GM21367 (cell line): ENCODE results near the gene ZNF536.
"Not testable (repeated sequence)": the region's sequence is repeated elsewhere in the genome, so short reads cannot be mapped to it uniquely, and the experiment has no call there.

Experiments
- ATAC-seq: cut with Tn5 transposase; IDR thresholded peaks from one replicate; pipeline ENCODE4 v1.9.1; 2021; ENCODE audit not compliant: unreplicated experiment

The ZNF536 gene

GRCh38 chr19:30471441-30471840 is 99.3 kb downstream of the ZNF536 start:
- no peak for ATAC-seq

- no peak for ATAC-seq
These were observed 101.2 kb downstream of the ZNF536 start for GRCh38 chr19:30473334-30473867.

- no peak for ATAC-seq
These were observed 104.8 kb downstream of the ZNF536 start for GRCh38 chr19:30476997-30477396.

GRCh38 chr19:30479231-30479630 is 107.0 kb downstream of the ZNF536 start:
- ATAC-seq = no peak

GRCh38 chr19:30480097-30480496 is 107.9 kb downstream of the ZNF536 start:
- ATAC-seq = no peak

GRCh38 chr19:30481063-30481462 is 108.9 kb downstream of the ZNF536 start:
- ATAC-seq = no peak

GRCh38 chr19:30481823-30482222 is 109.6 kb downstream of the ZNF536 start:
- ATAC-seq = no peak

GRCh38 chr19:30482956-30483355 is 110.8 kb downstream of the ZNF536 start:
- ATAC-seq = no peak

GRCh38 chr19:30486250-30486649 is 114.1 kb downstream of the ZNF536 start:
- not testable (repeated sequence) for ATAC-seq

- no peak for ATAC-seq
These were observed 115.0 kb downstream of the ZNF536 start for GRCh38 chr19:30487178-30487577.

- no peak for ATAC-seq
These were observed 116.0 kb downstream of the ZNF536 start for GRCh38 chr19:30488191-30488590.

GRCh38 chr19:30490760-30491159 is 118.6 kb downstream of the ZNF536 start:
- ATAC-seq = no peak

- ATAC-seq = no peak
These were observed 120.5 kb downstream of the ZNF536 start for GRCh38 chr19:30492586-30493270.

- ATAC-seq = no peak
These were observed 124.8 kb downstream of the ZNF536 start for GRCh38 chr19:30497034-30497433.

- not testable (repeated sequence) for ATAC-seq
These were observed 125.9 kb downstream of the ZNF536 start for GRCh38 chr19:30498085-30498484.

GRCh38 chr19:30498707-30499106 is 126.5 kb downstream of the ZNF536 start:
- ATAC-seq = no peak

GRCh38 chr19:30504272-30504671 is 132.1 kb downstream of the ZNF536 start:
- no peak for ATAC-seq

GRCh38 chr19:30512176-30513081 is 140.2 kb downstream of the ZNF536 start:
- ATAC-seq = no peak

GRCh38 chr19:30513082-30513411 is 140.9 kb downstream of the ZNF536 start:
- no peak for ATAC-seq

- ATAC-seq = no peak
These were observed 143.9 kb downstream of the ZNF536 start for GRCh38 chr19:30516111-30516510.

- no peak for ATAC-seq
These were observed 144.3 kb downstream of the ZNF536 start for GRCh38 chr19:30516531-30516930.

GRCh38 chr19:30518965-30519606 is 146.9 kb downstream of the ZNF536 start:
- ATAC-seq = no peak
